Thoracic aorta (tissue), 2 donors: ENCODE data around the gene SPATA20. TPM values are rescaled to one million over a fixed set of nuclear protein-coding genes. Genes with fewer than 3 reads are reported as not detected.

Experiments
- ATAC-seq: fragments of 150-250 bp; one replicate; pipeline ENCODE4 v1.8.0; 2017; ENCODE audit warnings: low read depth; ENCODE audit not compliant: insufficient number of reproducible peaks, low FRiP score
- DNase-seq: peaks from one replicate; pipeline ENCODE4 v3.0.0-alpha.2; 2020; ENCODE audit warnings: low spot score
- H3K27ac ChIP-seq, 2 donors: fragments of 200-600 bp; sonication (generic); 1 replicate in 1 of 2; 2 replicates in 1 of 2; pipeline ENCODE4 v1.5.1; 2016; ENCODE audit warnings: mild to moderate bottlenecking in 2 of 2, moderate library complexity in 2 of 2
- H3K27me3 ChIP-seq: fragments of 200-600 bp; sonication (generic); replicated peaks from 2 replicates; pipeline ENCODE4 v1.6.0; 2016; ENCODE audit warnings: mild to moderate bottlenecking; ENCODE audit not compliant: insufficient read depth
- H3K36me3 ChIP-seq: fragments of 200-600 bp; sonication (generic); one replicate; pipeline ENCODE4 v1.5.1; 2016
- H3K4me1 ChIP-seq, 2 donors: fragments of 200-600 bp; sonication (generic); 1 replicate in 1 of 2; 2 replicates in 1 of 2; pipeline versions ENCODE4 v1.5.1 to v1.6.0; 2016; ENCODE audit warnings: low read depth in 2 of 2, mild to moderate bottlenecking in 1 of 2; ENCODE audit not compliant: control insufficient read depth in 1 of 2
- H3K4me3 ChIP-seq: fragments of 200-600 bp; sonication (generic); 2 replicates; pipeline ENCODE4 v1.5.1; 2016; ENCODE audit warnings: mild to moderate bottlenecking
- H3K9me3 ChIP-seq: fragments of 200-600 bp; sonication (generic); 2 replicates; pipeline ENCODE4 v1.5.1; 2016
- CTCF ChIP-seq: fragments of 200-600 bp; sonication (generic); IDR thresholded peaks from one replicate; pipeline ENCODE4 v1.5.1; 2019; ENCODE audit warnings: antibody characterized with exemption
- total RNA-seq, 2 donors: library from RNA; depleted of rRNA; stranded (reverse); fragments of >200 nt; gene quantifications; one replicate each; pipeline versions ENCODE4 v1.1.0 to v1.2.3, GENCODE V29; 2016

The SPATA20 gene
- total RNA-seq, 2 donors from 2014 or later = 82.8 to 118 TPM

DNA sequence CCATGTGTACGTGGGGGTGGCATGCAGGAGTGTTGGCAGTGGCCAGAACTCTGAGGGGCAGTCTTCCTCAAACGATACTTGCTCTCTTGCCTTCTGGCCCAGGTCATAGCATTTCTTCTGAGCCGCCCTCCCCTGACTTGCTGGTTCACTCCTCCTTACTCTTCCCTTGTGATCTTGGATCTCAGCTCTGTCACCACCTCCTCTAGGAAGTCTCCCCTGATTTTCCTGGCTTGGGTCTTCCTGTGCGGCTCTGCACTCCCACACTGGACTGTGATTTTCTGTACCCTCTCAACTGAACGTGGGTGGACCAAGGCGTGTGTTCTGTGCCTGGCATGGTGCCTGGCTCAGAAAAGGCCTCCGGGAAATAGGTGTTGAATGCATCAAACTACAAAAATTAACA lies 11.6 kb upstream of the SPATA20 start:
- TF ChIP-seq CTCF = no peak
- H3K4me3 ChIP-seq = no peak overlapping the region
- H3K36me3 ChIP-seq = no peaks in the 10 kb centered on the region
- H3K27me3 ChIP-seq = peaks cover 6% of the 10 kb centered on the region
- DNase-seq (no peak), ATAC-seq (no peak)
- peaks cover 0 to 12% of the 10 kb centered on the region in 2 donors for H3K4me1 ChIP-seq
- no peaks in the 10 kb centered on the region for H3K9me3 ChIP-seq
- H3K27ac ChIP-seq = no peak overlapping the region

DNA sequence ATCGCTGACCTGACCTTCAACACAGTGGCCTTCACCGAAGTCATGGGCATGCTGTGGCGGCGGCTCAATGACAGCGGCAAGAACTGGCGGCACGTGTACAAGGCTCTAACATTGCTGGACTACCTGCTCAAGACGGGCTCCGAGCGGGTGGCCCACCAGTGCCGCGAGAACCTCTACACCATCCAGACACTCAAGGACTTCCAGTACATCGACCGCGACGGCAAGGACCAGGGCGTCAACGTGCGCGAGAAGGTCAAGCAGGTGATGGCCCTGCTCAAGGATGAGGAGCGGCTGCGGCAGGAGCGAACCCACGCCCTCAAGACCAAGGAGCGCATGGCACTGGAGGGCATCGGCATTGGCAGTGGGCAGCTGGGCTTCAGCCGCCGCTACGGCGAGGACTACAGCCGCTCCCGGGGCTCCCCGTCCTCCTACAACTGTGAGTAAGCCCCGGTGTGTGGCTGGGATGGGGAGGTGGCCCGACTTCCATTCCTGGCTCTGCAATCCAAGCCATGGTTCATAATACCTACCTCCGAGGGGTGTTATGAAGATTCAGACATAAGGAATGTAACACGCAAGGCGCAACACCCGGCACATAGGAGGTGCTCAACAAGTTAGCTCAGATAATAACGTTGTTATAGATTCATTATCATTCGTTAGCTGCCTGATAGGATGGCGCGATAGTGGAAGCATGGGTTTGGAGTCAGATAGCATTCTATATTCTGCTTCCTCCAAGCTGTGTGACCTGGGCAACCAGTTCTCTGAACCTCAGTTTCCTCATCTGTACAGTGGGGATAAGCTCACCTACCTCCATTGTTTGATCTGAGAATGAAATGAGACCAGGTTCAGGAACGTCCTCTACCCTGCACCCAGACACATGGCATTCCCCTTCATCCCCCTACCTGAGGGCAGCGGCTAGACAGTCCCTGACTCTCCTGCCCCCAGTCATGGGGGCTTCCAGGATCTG lies 10.0 kb upstream of the SPATA20 start:
- DNase-seq = no peak
- H3K4me3 ChIP-seq = no peak overlapping the region
- no peak overlapping the region for H3K27ac ChIP-seq
- H3K4me1 ChIP-seq = peaks cover 4 to 19% of the 10 kb centered on the region in 2 donors
- TF ChIP-seq CTCF = no peak
- H3K9me3 ChIP-seq = no peaks in the 10 kb centered on the region
- ATAC-seq = no peak
- no peaks in the 10 kb centered on the region for H3K36me3 ChIP-seq
- peaks cover 2% of the 10 kb centered on the region for H3K27me3 ChIP-seq

DNA sequence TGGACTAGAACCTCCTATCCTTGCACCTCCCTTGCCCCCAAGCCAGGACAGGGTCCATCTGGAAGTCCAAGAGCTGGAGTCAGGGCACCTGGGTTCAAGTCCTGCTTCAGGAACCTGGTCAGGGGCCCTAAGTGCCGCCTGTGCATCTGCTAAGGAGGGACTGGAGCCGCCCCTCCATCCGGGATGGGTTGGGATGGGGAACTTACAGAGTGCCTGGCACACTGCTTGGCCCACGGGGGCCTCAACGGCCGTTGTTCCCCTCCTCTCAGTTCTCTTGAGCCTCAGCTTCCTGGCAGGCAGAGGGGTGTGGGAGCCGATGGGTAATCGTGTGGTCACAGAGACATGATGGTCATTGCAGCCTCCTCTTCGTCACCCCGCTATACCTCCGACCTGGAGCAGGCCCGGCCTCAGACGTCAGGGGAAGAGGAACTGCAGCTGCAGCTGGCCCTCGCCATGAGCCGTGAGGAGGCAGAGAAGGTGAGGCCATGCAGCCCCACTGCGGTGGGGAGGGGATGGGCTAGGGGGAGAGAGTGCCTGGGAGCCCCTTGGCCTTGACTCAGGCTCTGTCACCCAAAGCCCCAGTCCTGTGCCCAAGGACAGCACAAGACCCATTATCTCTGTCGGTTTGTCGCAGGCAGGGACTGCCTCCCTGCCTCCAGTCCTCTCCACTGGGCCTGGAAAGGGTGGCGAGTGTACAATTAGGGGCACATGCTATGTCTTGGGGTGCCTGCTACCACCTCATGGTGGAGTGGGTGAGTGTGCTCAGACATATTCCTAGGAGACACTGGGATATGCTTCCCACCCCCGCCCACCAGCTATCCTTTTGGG lies 9.0 kb upstream of the SPATA20 start:
- TF ChIP-seq CTCF = no peak
- peaks cover 10 to 27% of the 10 kb centered on the region in 2 donors for H3K4me1 ChIP-seq
- H3K4me3 ChIP-seq = no peak overlapping the region
- no peak for DNase-seq
- ATAC-seq = no peak
- no peak overlapping the region for H3K27ac ChIP-seq
- H3K27me3 ChIP-seq = no peaks in the 10 kb centered on the region
- no peaks in the 10 kb centered on the region for H3K9me3 ChIP-seq
- no peaks in the 10 kb centered on the region for H3K36me3 ChIP-seq

GRCh38 chr17:50538549-50539410 lies 8.2 kb upstream of the SPATA20 start:
- DNase-seq = no peak
- ATAC-seq = no peak
- Histone ChIP-seq H3K27ac (no peak overlapping the region), H3K27me3 (no peaks in the 10 kb centered on the region), H3K36me3 (no peaks in the 10 kb centered on the region), H3K9me3 (no peaks in the 10 kb centered on the region), H3K4me3 (no peak overlapping the region), H3K4me1 (peaks cover 10 to 20% of the 10 kb centered on the region in 2 donors)
- TF ChIP-seq CTCF = no peak
